Measurements from ENCODE around the gene DUSP19.
"Not testable (repeated sequence)": the region's sequence is repeated elsewhere in the genome, so short reads cannot be mapped to it uniquely, and the experiment has no call there.

Gene DUSP19

GRCh38 chr2:183078464-183079138, at the start of gene DUSP19:
Gene DUSP19 (plus strand): TSS chr2:183078747. CDS start chr2:183078934, 187 bp downstream.
- peak within 1 kb of the TSS in 20 of 21 experiments; percentile 38 to 85 (median 75) for H3K27ac ChIP-seq
- H3K4me3 ChIP-seq = peak within 1 kb of the TSS; percentile 48 to 74 (median 52)

DNA sequence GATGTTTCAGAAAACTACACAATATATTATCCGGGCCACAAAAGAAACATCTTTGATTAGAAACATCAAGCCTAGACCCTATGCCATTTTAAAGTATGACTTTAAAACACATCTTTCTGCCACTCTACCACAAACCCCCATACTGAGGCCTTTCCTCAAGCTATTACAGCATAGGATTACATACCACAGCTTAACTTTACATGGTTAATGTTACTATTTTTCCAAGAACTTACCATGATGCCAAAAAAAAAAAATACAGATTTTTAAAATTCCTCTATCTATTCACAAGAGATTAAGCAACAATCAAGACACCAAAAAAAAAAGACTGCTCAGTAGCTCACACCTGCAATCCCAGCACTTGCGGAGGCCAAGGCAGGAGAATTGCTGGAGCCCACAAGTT, 49.3 kb upstream of the DUSP19 start:
- H3K27ac ChIP-seq = no peak overlapping the region
- H3K4me3 ChIP-seq = no peak overlapping the region

GRCh38 chr2:183031911-183032794, 46.4 kb upstream of the DUSP19 start:
- no peak overlapping the region for H3K27ac ChIP-seq
- no peak overlapping the region for H3K4me3 ChIP-seq

DNA sequence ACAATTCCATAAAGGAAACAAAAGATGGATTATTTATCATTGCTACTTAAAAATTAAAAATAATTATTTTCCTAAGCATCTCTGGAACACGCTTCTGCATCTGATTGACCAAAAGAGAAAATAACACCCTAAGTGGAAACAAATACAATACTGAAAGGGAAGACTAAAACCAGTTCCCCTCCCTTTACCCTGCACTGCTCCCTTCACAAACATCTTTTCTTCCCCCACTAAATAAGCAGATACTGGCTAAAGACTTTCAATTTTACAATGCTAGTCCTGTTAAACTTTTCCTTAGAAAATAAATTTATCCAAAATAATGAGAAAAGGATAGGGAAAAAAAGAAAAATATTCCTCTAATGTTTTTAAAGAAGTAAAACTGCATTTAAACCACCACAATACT, 44.6 kb upstream of the DUSP19 start:
- H3K27ac ChIP-seq = no peak overlapping the region
- H3K4me3 ChIP-seq = no peak overlapping the region

DNA sequence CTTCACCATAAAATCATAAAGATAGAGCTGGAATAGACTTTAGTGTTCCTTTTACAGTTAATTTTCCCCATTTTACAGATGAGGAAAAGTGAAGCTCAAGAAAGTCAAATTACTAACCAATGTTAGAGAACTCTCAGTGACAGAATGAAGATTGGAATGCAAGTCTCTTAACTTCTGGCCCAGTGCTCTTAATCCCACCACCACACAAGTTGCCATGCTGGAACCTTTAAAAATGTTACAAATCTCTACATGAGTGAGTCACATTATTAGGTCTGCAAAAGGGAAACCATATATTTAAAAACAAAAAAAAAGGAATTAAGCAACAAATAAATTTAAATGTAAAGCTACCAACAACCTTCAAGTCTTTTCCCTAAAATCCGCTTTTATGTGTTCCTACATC, 43.7 kb upstream of the DUSP19 start:
- H3K27ac ChIP-seq = peak overlapping the region in 1 of 21 experiments; percentile 1
- no peak overlapping the region for H3K4me3 ChIP-seq

DNA sequence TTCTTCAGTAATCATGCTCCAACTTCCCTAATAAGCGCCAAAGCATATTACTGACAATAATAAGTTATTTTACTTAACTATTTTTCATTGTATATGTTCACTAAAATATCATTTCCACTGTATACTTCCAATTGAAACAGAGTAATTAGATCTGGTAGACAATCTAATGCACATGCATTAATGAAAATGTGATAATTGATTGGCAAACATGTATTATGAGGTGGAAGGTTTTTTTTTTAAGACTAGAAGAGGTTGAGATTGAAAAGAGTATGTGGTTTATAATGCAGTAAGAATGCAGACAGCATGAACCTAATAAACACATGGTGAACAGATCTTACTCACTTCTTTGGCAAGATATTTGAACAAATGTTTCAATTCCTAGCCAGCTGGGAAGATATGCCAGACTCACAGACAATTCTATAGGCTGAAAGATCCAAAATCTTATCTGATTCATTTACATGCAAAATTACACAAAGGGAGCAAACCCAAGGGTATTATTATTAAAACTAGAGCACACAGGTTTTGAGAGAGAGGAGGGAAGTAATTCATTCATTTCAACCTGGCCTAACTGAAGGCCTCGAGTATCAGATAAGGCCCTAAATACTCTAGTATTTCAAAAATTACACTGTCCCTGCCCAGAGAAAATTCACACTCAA, 43.1 kb upstream of the DUSP19 start:
- H3K4me3 ChIP-seq = peak overlapping the region in 2 of 7 experiments; percentile 51 to 72
- H3K27ac ChIP-seq = peak overlapping the region in 5 of 21 experiments; percentile 6 to 99 (median 98)

DNA sequence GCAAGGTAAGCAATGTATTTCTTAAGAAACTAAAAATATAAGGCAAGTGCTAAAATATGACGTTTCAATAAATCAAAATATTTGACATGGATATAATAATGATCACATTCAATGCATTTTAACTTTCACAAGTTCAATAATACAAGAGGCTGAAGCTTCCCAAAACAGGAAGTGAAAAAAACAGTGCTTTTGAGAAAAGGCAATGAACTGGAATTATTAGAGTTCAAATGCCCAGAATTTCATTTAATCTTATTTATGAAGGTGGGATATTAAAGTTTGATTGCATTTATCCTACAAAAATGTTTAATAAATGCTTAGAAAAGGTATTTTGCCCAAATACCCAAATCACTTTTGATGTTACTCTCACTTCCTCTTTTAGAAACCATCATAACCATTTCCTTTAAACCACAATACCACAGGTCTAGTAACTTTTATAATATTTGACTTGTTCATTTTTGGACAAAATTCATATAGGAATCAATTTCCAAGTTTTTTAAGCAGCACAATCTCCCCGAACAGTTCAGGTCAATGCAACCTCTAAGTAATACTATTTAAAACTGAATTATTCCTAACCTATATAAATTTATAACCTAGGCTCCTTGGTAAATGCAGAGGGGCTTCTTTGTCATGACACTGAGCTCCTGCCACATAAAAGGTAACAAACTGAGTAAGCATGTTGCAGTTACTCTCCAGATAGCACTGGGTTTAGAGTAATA, 42.4 kb upstream of the DUSP19 start:
- peak overlapping the region in 6 of 7 experiments; percentile 14 to 92 (median 66) for H3K4me3 ChIP-seq

DNA sequence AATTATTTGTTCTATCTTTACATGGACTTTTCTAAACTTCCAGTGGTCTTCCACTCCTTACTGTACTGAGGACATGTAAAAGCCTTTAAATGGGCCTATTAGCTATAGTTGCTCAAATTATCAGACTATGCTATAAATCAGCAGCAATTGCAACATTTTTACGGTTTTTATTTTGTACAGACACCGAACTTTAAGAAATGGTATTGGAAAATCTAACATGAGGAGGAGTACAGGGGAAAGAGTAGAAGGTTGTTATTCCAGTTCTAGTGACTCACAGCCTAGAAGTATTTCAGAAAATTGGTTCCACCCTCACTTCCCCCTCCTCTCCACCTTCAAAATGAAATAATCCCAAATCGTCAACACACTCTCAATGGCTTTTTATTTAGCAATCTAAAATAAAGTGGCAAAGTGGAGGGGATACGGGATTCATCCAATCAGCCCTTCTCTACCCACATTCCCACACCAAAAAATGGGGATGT, 41.4 kb upstream of the DUSP19 start:
- Histone ChIP-seq H3K27ac (peak overlapping the region; percentile 87 to 99 (median 98)), H3K4me3 (peak overlapping the region; percentile 51 to 92 (median 77))

More for the DNA sequence above, 42.4 kb upstream of the DUSP19 start:
- peak overlapping the region in 12 of 21 experiments; percentile 6 to 99 (median 98) for H3K27ac ChIP-seq

DNA sequence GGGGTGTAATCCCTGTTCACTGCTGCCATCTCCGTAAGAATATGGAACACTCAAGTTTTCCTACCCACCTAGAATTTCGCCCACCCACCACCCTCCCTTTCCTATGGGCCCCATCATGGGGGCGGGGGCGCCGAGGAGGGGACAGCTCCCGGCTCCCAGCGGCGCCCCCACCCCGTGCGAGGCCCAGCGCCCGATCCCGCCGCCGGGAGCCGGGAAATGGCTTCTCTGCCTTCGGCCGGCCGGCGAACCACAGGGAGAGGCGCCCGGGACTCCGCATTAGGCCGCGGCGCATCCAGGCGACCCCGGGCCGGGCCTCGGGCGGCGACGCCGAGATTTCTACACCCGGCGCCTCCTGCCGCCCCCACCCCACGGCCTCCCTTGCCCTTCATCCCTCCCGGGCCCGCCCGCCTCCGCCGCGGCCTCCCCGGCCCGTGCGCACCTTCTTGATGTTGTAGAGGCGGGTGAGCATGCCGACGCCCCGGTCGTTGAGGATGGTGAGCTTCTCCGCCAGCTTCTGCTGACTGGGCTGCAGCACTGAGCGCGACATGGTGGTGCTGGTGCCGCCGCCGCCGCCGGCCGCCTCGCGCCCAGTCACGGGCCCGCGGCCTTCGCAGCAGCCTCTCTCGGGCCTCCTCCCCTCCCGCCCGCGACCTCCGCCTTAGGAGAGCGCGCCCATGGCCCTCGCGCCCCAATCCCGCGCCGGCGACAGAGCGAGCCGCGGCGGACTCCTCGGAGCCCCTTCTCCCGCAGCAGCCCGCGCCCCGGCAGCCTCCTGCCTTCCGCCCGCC, 40.8 kb upstream of the DUSP19 start:
- Histone ChIP-seq H3K27ac (peak overlapping the region; percentile 87 to 99 (median 98)), H3K4me3 (peak overlapping the region; percentile 51 to 92 (median 77))

- H3K27ac ChIP-seq = peak within 1 kb of the TSS; percentile 87 to 99 (median 98)
- peak within 1 kb of the TSS; percentile 51 to 92 (median 77) for H3K4me3 ChIP-seq
Observed at GRCh38 chr2:183038341-183039300, 39.9 kb upstream of the DUSP19 start, which contains the start of gene NCKAP1. Gene NCKAP1 (minus strand): TSS chr2:183038457. CDS start chr2:183038099, 358 bp downstream.

- Histone ChIP-seq H3K4me3 (no peak overlapping the region), H3K27ac (no peak overlapping the region)
Observed at GRCh38 chr2:183040604-183041003, 37.9 kb upstream of the DUSP19 start.

DNA sequence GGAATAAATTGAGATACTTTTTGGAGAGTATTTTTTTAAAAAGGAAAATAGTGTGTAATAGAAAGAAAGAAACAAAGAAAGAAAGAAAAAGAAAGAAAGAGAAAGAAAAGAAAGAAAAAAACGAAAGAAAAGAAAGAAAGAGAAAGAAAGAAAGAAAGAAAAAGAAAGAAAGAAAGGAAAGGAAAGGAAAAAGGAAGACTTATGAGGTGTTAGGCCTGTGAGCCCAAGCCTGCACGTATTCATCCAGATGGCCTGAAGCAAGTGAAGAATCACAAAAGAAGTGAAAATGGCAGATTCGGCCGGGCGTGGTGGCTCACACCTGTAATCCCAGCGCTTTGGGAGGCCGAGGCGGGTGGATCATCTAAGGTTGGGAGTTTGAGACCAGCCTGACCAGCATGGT, 35.0 kb upstream of the DUSP19 start:
- not testable (repeated sequence) for H3K4me3 ChIP-seq, H3K27ac ChIP-seq

DNA sequence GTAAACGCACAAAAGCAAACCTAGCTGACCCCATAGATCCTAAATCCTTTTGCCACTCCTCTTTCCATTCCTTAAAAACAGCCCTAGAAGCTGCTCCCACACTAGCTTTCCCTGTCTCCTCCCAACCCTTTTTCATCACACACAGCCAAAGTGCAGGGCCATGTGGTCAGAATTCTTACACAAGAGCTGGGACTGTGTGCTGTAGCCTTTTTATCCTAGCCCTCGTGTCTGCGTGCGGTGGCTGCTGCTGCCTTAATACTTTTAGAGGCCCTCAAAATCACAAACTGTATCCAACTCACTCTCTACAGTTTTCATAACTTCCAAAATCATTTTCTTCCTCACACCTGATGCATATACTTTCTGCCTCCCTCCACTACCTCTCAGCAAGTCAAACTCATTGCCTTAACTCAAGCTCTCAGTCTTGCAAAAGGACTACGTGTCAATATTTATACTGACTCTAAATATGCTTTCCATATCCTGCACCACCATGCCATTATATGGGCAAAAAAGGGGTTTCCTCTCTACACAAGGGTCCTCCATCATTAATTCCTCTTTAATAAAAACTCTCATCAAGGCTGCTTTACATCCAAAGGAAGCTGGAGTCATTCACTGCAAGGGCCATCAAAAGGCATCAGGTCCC, 30.9 kb upstream of the DUSP19 start:
- H3K27ac ChIP-seq, H3K4me3 ChIP-seq: not testable (repeated sequence)

- no peak overlapping the region for H3K4me3 ChIP-seq
Observed at GRCh38 chr2:183049420-183049819, 29.1 kb upstream of the DUSP19 start.

GRCh38 chr2:183057333-183057985, 21.1 kb upstream of the DUSP19 start:
- no peak overlapping the region for H3K27ac ChIP-seq
- H3K4me3 ChIP-seq = no peak overlapping the region

More at GRCh38 chr2:183049420-183049819, 29.1 kb upstream of the DUSP19 start:
- no peak overlapping the region for H3K27ac ChIP-seq

GRCh38 chr2:183059561-183059960, 19.0 kb upstream of the DUSP19 start:
- no peak overlapping the region for H3K27ac ChIP-seq
- H3K4me3 ChIP-seq = no peak overlapping the region
